HG02678 (cell line): Measurements from ENCODE around the gene CAMK2G.

Experiments
- ATAC-seq: cut with Tn5 transposase; IDR thresholded peaks from one replicate; pipeline ENCODE4 v1.9.1; 2021; ENCODE audit warnings: mild to moderate bottlenecking, moderate library complexity; ENCODE audit not compliant: unreplicated experiment

CAMK2G gene

DNA sequence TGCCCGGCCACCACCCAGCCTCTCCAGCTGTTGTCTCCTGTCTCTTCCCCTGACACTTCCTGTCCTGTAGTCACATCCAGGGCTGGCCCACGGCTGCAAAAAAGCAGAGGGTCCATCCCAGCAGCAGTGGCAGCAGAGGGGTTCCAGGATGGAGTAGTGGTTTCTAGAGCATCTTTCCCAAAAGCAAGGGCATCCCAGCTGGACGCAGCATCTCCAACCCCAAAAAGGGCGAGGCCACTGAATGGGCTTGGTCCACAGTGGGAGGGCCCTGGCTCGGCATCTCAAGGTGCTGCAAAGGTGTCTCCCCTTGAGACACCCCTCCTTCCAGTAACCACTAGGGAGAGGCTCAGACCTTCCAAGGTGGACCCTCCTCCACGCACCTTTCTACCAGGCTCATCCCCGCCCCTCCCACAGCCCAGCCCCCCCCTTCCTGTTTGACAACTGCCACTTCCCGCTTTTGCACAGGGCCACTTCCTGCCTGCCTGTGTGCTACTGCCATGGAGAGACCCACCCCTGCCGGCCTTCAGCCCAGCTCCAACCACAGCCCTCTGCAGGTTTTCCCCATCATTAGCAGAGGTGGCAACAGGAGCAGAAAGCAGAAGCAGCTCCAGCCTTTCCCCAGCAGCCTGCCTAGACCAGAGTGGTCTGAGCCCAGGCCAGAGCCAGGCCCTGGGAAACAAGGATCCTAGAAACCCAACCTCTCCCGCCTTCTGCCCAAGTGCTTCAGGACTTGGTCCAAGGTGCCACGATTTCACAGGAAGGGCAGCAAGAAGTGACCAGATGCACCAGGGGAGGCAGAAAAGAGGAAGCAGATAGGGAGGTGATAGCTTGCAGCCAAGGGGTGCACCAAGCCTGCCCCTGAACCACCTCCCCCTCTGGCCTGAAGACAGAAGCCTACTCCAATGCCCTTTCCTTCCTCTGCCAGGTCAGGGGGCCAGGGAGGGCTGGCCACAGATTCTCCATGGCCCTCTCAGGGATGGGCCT, 8.6 kb downstream of the CAMK2G start:
- peak; percentile 78 for ATAC-seq

DNA sequence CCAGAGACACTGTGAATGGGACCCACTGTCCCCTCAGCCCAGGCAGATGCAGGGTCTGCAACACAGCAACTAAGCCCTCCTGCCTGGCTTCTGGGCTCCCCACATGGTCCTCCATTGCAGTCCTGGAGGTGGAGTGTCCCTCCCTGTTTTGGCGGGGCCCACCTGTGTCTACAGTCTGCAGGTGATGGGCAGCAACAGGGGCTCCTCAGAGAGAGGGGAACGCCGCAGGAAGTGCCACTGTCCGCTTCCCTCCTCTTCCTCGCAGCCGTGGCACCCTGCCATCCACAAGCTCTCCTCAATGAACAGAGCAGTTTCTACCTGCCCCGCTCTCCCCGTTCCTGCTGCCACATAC, 9.3 kb downstream of the CAMK2G start:
- ATAC-seq = no peak

DNA sequence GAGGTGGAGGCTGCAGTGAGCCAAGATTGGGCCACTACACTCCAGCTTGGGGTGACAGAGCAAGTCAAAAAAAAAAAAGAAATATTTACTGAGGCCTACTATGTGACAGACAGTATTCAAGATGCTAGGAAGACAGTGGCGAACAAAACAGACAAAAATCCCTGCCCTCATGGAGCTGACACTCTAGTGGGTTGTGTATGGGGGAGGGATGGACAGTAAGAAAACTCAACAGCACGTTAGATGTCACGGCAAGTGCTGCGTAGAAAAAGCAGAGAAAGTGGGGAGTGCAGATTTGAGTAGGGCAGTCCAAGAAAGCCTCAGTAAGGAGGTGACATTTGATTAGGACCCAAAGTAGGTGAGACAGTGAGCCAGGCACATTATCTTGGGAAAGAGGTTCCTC, 10.1 kb downstream of the CAMK2G start:
- no peak for ATAC-seq

DNA sequence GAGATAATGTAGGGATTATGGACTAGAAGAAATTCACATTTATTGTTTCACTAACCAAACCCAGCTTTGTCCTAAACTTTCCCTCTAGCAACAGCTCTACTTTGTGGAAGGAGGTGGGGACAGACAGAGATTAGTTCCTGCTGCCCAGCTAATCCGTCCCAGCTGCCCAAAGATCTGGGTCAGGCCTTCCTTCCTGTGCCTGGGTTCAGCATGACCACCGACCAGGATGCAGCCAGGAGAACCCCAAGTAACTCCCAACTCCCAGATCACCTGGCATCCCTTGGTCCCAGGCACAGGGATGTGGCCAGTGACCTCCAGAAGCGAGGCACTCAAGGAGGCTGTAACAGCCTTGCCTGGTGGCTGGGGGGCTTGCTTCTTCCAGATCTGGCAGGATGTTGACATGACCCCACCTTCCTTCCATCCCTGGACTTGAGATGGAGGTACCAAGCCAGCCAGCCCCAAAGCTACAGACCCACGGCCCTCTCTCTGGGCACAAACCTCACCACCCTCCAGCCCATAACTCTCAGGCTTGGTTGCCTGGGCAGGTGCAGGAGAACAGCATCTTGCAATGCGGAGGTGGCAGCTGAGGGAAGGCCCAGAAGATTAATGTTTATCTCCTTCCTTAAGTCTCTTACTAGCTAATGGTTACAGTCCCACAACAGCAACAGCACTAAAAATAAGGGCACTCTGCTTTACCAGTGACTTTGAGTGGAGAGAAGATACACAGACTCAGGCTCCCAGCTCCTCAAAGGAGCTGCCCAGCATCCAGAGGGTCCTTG, 11.1 kb downstream of the CAMK2G start:
- ATAC-seq = no peak

GRCh38 chr10:73862011-73862410, 12.3 kb downstream of the CAMK2G start:
- no peak for ATAC-seq

DNA sequence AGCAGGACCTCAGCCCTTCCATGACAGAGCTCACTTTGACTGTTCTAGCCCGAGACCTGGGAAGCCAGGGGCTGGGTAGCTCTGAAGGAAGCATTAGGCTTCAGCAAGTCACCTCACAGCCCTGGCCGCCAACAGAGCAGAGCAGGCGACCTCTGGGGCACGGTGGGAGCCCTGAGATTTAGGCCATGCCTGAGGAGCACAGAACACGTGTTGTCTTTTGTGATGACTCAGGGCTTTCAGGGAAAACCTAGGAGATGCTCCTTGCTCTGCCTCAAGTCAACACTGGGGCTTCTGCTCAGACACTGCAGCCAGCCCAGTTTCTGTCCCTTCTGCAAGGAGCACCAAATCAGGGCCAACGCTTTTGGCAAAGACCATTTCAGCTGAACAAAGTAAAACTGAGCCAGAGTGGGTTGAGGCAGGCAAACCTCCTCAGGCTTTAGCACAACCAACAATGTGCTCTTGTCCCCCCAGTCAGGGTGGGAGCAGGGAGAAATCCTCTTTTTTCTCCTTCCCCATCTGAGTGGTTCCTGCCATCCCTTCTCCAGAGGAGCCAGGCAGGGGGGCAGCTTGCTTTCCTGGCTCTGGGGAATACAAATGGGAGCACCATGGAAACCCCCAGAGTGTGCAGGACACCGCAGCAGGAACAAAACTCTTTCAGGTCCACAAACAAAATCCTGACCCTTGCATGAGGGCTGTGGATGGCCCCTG, 14.4 kb downstream of the CAMK2G start:
- no peak for ATAC-seq

DNA sequence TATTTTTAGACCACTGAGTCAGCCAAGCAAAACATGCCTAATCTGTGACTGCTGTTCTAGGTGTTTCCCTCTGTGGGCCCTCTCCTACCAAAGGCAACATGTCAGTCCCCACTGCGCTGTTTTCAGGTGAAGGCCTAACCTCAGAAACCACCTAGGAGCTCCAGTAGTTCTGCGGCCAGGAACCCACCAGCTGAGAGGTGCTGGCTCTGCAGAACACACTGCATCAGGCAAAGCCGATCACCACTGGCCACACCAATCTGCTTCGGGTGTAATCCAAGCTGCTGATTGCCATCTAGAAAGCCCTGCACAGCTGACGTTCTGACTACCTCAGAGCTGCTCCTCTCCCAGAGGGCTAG, 14.9 kb downstream of the CAMK2G start:
- ATAC-seq = peak; percentile 46

DNA sequence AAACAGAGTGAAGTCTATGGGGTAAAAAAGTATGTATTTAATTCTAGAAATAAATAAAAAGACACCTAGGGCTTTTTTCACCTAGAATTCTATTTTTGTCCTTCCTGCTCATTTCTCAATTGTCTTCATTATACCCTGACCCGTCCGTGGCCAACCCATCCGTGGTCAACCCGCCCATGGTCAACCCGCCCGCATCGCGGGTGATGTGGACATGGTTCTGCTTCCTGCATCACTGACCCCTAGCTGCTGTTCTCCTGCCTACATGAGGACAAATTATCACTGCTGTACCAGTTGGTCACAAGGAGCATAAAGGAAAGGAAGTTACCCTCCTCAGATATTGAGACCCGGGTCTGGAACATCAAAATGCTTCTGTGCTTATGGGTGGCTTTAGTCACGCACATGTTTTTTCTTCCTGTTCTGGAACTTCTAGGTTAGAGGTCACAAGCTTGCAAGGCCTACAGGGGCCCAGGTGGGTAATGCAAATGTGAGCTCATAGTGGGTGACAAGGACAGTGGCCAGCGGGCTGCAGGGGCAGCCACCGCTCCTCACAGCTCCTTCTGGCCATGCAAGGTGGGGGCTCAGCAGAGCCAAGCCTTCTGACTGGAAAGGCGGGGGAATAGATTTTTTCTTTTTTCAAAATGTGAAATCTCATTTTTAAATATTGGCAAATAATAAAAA, 15.5 kb downstream of the CAMK2G start:
- no peak for ATAC-seq

DNA sequence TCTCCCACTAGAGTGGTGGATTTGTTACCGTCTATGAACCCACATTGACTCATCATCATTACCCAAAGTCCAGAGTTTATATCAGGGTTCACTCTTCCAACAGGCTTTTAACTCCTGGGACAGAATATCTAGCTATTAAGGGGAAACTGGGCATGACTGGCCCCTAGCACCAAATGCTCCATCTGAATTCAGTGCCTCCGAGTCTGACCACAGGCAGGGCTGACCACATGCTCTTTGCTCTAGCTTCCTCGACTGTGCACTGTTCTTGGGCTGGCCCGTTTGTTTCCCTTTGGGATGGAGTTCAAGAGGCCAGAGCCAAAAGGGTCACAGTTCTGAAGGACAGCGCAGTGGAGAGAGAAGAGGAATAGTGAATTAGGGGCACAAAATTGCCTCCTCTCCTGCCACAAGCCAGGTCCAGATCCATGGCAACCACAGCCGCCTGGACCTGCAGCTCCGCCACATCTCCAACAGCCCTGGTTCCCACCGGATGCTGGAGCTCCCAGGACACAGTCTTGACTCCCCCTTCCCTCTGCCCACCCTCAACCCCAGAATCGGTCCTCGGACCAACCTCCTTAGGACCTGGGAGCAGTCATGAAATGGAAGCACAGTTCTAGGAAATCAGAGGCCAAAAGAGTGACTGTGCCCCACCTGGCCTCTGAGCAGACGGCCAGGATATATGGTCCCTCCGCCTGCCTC, 16.2 kb downstream of the CAMK2G start:
- no peak for ATAC-seq

DNA sequence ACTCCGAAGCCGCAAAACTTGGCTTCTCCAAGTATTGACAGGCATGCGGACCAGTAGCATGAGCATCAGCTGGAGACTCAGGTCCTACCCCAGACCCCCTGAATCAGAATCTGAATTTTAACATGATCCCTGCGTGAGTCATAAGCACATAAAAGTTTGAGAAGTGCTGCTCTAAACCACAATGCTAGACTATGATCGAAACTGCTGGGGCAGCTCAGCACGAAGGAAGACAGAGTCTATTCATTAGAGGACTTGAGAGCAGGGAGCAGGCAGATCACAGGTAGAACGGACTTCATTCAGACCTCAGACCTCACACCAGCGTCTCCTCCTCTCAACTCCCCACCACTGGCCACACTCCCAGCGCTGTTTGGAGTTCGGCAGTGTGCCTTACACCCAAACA, 16.9 kb downstream of the CAMK2G start:
- ATAC-seq = peak; percentile 70

DNA sequence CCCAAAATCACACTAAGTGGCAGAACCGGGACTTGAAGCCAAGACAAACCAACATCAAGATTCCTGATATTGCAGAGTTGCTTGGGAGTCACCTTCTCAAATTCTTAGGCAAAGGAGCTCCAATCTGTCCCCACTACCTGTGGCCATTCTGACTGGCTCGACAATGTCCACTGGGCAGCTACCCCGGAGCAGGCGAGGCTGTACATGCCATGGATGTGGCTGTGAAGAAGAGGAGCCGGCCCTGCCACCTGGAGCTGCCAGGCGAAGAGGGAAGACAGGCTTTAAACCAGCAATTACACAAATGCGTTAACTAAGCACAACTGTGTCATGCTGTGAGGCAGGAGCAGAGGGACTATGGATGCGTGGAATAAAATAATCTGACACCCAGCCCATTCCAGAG, 18.1 kb downstream of the CAMK2G start:
- ATAC-seq = no peak

DNA sequence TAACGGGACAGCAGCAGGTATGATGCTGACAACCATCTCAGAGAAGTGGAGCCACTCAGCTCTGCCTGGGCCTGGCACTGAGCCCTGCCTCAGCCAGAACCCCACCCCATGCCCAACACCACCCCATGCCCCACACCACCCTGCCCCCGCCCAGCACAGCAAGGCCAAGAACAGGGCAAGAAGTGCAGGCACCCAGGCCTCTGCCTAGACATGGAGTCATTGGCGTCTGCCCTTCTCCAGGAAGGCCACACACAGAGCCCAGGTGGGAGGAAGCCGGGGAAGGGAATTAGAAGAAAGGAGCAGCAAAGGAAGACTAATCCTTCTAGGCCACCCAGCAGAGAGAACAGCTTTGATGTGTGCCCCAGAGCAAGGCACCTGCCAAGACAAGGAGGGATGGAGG, 18.9 kb downstream of the CAMK2G start:
- no peak for ATAC-seq

DNA sequence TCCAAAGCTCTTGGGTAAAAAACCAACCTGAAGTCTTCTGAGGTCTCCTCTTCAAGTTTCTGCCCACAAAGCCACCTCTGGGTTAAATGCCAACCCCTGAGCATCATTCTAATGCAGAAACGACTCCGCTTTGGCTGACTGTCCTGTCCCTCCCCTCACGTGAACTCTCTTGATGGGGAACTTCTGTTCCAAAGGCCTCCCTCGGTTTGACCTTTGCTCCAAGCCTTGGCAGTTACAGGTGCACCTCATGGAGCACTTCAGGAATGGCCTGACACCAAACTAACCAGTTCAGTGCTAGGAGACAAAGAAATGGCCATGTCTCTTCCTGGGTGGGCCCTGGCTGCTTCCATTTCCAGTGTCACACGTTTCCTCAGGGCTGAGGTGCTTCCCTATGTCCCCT, 20.0 kb downstream of the CAMK2G start:
- ATAC-seq = no peak

GRCh38 chr10:73853196-73853595, 21.2 kb downstream of the CAMK2G start:
- ATAC-seq = no peak

GRCh38 chr10:73850863-73851461, 23.4 kb downstream of the CAMK2G start:
- ATAC-seq = no peak

- ATAC-seq = no peak
These were observed 24.1 kb downstream of the CAMK2G start for GRCh38 chr10:73850211-73850610.

DNA sequence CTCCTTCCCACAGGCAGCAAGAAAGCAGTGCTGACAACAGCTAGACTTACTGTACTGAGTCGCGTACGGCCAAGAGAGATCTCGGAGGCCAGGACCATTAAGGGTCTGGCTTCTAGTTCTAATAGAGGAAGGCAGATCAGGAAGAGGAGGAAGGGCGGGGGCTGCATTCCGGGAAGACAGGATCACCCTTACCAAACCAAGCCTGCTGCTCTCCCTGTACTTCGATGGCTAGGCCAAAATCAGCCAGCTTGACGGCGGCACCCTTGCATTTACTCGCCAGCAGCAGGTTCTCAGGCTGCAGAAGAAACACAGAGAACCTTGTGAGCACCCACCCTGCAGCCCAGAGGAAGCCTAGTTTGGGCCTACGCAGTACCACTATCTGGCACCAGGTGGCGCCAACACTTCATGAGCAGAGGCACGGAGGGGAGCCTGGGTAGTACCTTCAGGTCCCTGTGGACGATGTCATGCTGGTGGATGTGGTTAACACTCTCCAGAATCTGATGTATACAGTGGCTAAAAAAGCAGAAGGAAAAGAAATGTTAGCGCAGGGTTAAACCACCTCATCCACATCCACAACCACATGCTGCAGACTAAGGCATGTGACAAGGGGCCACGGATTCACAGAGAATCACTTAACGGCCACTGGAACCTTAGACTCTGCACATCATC, 25.4 kb downstream of the CAMK2G start:
- peak; percentile 89 for ATAC-seq

DNA sequence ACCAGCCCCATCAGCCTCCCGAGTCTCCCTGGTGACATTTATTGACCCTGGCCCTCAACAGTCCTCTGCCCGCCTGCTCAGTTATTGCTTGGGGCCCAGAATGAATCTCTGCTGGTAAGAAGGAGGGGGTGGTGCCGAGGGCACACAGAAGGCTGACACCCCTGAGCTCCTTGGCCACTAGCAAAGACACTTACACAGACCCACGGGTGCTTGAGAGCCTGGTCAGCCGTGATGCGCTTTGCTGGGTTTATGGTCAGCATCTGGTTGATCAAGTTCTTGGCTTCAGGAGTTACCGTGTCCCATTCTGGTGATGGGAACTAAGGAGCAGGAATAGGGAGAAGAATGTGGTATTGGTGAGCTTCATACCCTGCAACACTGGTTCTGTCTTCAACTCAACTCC, 27.3 kb downstream of the CAMK2G start:
- no peak for ATAC-seq

GRCh38 chr10:73843261-73843660, 31.1 kb downstream of the CAMK2G start:
- ATAC-seq = no peak
